Stimulated activated CD8-positive, alpha-beta memory T cell treated with anti-CD3 and anti-CD28 coated beads, Interleukin-4, amount 100 ng/mL, for 1 hour (primary cell): Measurements from ENCODE around the gene TNFAIP2.

Source experiments
- DNase-seq, 2 donors: peaks; one replicate each; pipeline ENCODE4 v3.0.0-alpha.2; 2020; ENCODE audit warnings: low read depth in 2 of 2, low spot score in 1 of 2

Gene TNFAIP2

DNA sequence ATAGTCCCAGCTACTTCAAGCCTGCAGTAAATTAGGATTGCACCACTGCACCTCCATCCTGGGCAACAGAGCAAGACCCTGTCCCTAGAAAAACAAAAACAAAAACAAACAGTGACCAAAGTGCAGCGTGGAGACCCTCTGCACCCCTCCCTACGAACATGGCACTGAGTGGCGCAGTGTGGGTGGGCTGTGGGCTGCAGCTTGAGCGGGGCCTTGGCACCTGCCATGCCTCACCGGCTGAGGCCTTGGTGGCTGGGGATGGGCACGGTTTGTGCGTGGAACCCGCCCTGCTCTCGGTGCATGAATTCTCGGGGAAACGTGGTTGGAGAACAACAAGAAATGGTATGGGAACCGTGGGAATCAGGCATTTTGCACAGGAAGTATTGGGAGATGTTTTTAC, 60.8 kb downstream of the TNFAIP2 start:
- no peak for DNase-seq

- no peak for DNase-seq
Observed at GRCh38 chr14:103185051-103186029, 62.1 kb downstream of the TNFAIP2 start.

DNA sequence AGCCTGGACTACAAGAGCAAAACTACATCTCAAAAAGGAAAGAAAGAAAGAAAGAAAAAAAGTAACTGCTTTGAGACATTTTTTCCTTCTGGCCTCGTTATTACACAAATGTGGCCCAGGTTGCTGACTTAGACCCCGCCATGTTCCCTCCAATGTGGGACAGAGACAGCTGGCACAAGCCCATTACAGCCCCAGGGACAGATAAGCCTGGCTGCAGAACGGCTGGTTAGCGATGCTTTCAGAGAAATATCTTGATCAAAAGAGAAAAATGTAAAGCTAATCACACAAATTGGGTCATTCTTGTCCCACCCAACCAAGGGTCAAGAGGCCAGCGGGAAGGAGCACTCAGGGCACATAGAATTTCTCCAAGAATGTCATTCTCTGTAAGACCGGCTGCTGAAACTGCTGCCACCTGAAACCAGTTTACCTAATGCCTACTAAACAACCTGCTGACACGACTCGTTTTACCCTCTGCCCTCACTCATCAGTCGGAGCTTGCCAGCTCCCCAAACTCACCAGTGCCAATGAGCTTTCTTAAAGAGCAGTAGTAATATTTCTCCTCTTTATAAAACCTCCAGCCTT, 63.1 kb downstream of the TNFAIP2 start:
- no peak for DNase-seq
